Measurements from ENCODE around the gene RNF133.

The RNF133 gene

DNA sequence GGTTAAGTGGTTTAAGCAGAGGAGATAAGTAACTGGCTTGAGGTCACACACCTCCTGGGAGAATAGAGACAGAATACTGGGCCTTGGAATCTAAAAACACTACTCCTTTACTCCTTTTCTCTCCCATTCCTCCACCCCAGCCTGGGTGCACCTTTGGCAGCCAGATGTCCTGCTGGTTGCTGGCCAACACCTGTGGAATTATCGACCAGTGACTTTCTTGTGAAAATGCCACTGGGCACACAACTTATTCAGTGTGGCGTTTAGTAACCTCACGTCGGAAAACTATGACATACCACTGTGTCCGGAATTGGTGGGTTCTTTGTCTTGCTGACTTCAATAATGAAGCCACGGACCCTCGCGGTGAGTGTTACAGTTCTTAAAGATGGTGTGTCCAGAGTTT is 26.4 kb downstream of the RNF133 start:
- no peak for TF ChIP-seq FOXM1 (IDR thresholded peaks at IDR 0.05; ENCODE audit: borderline replicate concordance, low read depth)
- TF ChIP-seq NFIC (IDR thresholded peaks at IDR 0.05) = no peak
- TF ChIP-seq, protein P1, sequence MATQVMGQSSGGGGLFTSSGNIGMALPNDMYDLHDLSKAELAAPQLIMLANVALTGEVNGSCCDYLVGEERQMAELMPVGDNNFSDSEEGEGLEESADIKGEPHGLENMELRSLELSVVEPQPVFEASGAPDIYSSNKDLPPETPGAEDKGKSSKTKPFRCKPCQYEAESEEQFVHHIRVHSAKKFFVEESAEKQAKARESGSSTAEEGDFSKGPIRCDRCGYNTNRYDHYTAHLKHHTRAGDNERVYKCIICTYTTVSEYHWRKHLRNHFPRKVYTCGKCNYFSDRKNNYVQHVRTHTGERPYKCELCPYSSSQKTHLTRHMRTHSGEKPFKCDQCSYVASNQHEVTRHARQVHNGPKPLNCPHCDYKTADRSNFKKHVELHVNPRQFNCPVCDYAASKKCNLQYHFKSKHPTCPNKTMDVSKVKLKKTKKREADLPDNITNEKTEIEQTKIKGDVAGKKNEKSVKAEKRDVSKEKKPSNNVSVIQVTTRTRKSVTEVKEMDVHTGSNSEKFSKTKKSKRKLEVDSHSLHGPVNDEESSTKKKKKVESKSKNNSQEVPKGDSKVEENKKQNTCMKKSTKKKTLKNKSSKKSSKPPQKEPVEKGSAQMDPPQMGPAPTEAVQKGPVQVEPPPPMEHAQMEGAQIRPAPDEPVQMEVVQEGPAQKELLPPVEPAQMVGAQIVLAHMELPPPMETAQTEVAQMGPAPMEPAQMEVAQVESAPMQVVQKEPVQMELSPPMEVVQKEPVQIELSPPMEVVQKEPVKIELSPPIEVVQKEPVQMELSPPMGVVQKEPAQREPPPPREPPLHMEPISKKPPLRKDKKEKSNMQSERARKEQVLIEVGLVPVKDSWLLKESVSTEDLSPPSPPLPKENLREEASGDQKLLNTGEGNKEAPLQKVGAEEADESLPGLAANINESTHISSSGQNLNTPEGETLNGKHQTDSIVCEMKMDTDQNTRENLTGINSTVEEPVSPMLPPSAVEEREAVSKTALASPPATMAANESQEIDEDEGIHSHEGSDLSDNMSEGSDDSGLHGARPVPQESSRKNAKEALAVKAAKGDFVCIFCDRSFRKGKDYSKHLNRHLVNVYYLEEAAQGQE (IDR thresholded peaks at IDR 0.05; ENCODE audit: low read depth) = no peak
- no peak for TF ChIP-seq YY1 (IDR thresholded peaks at IDR 0.05; ENCODE audit: low read depth)
- TF ChIP-seq, protein P2, sequence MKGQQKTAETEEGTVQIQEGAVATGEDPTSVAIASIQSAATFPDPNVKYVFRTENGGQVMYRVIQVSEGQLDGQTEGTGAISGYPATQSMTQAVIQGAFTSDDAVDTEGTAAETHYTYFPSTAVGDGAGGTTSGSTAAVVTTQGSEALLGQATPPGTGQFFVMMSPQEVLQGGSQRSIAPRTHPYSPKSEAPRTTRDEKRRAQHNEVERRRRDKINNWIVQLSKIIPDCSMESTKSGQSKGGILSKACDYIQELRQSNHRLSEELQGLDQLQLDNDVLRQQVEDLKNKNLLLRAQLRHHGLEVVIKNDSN (IDR thresholded peaks at IDR 0.05) = no peak
- TF ChIP-seq EP300 (IDR thresholded peaks at IDR 0.05; ENCODE audit: borderline replicate concordance) = no peak
- TF ChIP-seq CEBPB (IDR thresholded peaks at IDR 0.05) = no peak
- no peak for TF ChIP-seq CREB1 (IDR thresholded peaks at IDR 0.05; ENCODE audit: low read depth)
- TF ChIP-seq TEAD4 (IDR thresholded peaks at IDR 0.05) = no peak

DNA sequence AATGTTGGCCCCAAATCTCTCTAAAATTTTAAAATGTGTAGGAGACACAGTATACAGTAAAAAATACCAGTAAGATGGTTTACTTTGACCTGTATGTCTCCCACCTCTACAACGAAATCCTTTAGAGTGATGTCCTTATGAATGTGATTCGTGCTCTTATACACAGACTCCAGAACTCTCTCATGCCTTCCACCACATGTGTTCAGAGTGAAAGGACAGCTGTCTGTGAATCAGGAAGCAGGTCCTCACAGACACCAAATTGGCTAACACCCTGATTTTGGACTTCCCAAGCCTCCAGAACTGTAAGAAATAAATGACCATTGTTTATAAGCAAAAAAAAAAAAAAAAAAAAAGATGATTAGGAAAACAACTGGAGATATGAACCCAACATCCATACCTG is 35.2 kb downstream of the RNF133 start:
- TF ChIP-seq TEAD4 (IDR thresholded peaks at IDR 0.05) (no peak), YY1 (IDR thresholded peaks at IDR 0.05; ENCODE audit: low read depth) (no peak), RAD21 (IDR thresholded peaks at IDR 0.05; ENCODE audit: low read depth) (no peak), TAF1 (IDR thresholded peaks at IDR 0.05; ENCODE audit: low read depth) (no peak), ZBTB7A (IDR thresholded peaks at IDR 0.05; ENCODE audit: low read depth) (no peak), CEBPB (IDR thresholded peaks at IDR 0.05) (no peak), FOXM1 (IDR thresholded peaks at IDR 0.05; ENCODE audit: borderline replicate concordance, low read depth) (no peak), CREB1 (IDR thresholded peaks at IDR 0.05; ENCODE audit: low read depth) (no peak), NFIC (IDR thresholded peaks at IDR 0.05) (no peak), EGR1 (IDR thresholded peaks at IDR 0.05) (no peak)
- TF ChIP-seq, protein P2 (IDR thresholded peaks at IDR 0.05) = no peak
- TF ChIP-seq, protein P3, sequence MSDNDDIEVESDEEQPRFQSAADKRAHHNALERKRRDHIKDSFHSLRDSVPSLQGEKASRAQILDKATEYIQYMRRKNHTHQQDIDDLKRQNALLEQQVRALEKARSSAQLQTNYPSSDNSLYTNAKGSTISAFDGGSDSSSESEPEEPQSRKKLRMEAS (IDR thresholded peaks at IDR 0.05) = no peak
- TF ChIP-seq, protein P1 (IDR thresholded peaks at IDR 0.05; ENCODE audit: low read depth) = no peak

DNA sequence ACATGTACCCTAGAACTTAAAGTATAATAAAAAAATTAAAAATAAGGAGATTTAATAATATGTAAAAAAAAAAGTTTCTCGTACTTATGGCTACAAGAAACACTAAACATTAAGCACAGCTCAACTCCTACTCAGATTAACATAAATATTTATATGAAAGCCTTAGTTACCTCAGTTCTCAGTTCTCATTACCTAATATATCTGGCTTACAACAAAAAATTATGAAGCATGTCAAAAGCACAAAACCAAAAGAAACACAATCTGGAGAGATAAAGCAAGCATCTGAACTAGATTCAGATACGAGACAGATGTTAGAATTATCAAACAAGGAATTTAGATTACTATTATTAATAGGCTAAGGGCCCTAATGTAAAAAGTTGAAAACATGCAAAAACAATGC is 40.1 kb downstream of the RNF133 start:
- TF ChIP-seq YY1 (IDR thresholded peaks at IDR 0.05; ENCODE audit: low read depth) = no peak
- TF ChIP-seq, protein P2 (IDR thresholded peaks at IDR 0.05) = no peak
- TF ChIP-seq TCF12 (IDR thresholded peaks at IDR 0.05; ENCODE audit: low read depth) = no peak
- TF ChIP-seq, protein P3 (IDR thresholded peaks at IDR 0.05) = no peak
- no peak for TF ChIP-seq FOXM1 (IDR thresholded peaks at IDR 0.05; ENCODE audit: borderline replicate concordance, low read depth)

DNA sequence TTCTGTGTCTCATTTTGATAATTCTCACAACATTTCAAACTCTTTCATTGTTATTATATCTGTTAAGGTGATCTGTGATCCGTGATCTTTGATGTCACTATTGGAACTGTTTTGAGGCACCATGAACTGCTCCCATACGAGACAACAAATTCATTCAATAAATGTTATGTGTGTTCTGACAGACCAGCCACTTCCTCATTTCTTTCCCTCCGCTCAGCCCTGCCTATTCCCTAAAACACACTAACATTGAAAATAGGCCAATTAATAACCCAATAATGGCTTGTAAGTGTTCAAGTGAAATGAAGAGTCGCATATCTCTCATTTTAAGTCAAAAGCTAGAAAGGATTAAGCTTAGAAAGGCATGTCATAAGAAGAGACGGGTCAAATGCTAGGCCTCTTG is 45.2 kb downstream of the RNF133 start:
- TF ChIP-seq NFIC (IDR thresholded peaks at IDR 0.05) (no peak), ZBTB7A (IDR thresholded peaks at IDR 0.05; ENCODE audit: low read depth) (no peak), CEBPB (IDR thresholded peaks at IDR 0.05) (no peak), YY1 (IDR thresholded peaks at IDR 0.05; ENCODE audit: low read depth) (no peak), EGR1 (IDR thresholded peaks at IDR 0.05) (no peak), TEAD4 (IDR thresholded peaks at IDR 0.05) (no peak), TAF1 (IDR thresholded peaks at IDR 0.05; ENCODE audit: low read depth) (no peak), TCF12 (IDR thresholded peaks at IDR 0.05; ENCODE audit: low read depth) (no peak), FOXM1 (IDR thresholded peaks at IDR 0.05; ENCODE audit: borderline replicate concordance, low read depth) (no peak), RAD21 (IDR thresholded peaks at IDR 0.05; ENCODE audit: low read depth) (no peak), CREB1 (IDR thresholded peaks at IDR 0.05; ENCODE audit: low read depth) (no peak), EP300 (IDR thresholded peaks at IDR 0.05; ENCODE audit: borderline replicate concordance) (no peak)
- TF ChIP-seq, protein P2 (IDR thresholded peaks at IDR 0.05) = no peak
- TF ChIP-seq, protein P3 (IDR thresholded peaks at IDR 0.05) = no peak
- TF ChIP-seq, protein P1 (IDR thresholded peaks at IDR 0.05; ENCODE audit: low read depth) = no peak

Data from Ishikawa (cell line).